Mammary epithelial cell (primary cell): ENCODE results near the gene CPNE4.

Source experiments
- CTCF ChIP-seq, 2 donors: IDR thresholded peaks in 1 of 2; conservative IDR thresholded peaks in 1 of 2; 2 replicates each; pipeline ENCODE4 v1.5.1; 2011 to 2012; ENCODE audit warnings: inconsistent platforms in 2 of 2, low read length in 2 of 2, mild to moderate bottlenecking in 2 of 2, control low read depth in 1 of 2, low read depth in 1 of 2; ENCODE audit not compliant: insufficient read depth in 1 of 2; ENCODE audit errors: extremely low read depth in 1 of 2
- EZH2 ChIP-seq: IDR thresholded peaks from 2 replicates; pipeline ENCODE4 v1.6.1; 2012; ENCODE audit warnings: low read length, inconsistent platforms, borderline replicate concordance

- TF ChIP-seq EZH2 (no peak), CTCF (conservative IDR thresholded peaks at IDR 0.05 in 1 of 2, IDR thresholded peaks at IDR 0.05 in 1 of 2; ENCODE audit: extremely low read depth in 1 of 2, insufficient read depth in 1 of 2, low read depth in 1 of 2, low read length in 2 of 2) (no peak)
Observed at GRCh38 chr3:132033471-132033870, 1.3 kb downstream of the CPNE4 start.
